Stimulated activated CD8-positive, alpha-beta memory T cell treated with anti-CD3 and anti-CD28 coated beads, Interleukin-15, amount 100 ng/mL, for 4 hours (primary cell): Measurements from ENCODE around the gene RIOX2.
"Not testable (repeated sequence)": the region's sequence is repeated elsewhere in the genome, so short reads cannot be mapped to it uniquely, and the experiment has no call there.

Source experiments
- DNase-seq, 2 donors: peaks; one replicate each; pipeline ENCODE4 v3.0.0-alpha.2; 2020; ENCODE audit warnings: low read depth in 2 of 2

Gene RIOX2

DNA sequence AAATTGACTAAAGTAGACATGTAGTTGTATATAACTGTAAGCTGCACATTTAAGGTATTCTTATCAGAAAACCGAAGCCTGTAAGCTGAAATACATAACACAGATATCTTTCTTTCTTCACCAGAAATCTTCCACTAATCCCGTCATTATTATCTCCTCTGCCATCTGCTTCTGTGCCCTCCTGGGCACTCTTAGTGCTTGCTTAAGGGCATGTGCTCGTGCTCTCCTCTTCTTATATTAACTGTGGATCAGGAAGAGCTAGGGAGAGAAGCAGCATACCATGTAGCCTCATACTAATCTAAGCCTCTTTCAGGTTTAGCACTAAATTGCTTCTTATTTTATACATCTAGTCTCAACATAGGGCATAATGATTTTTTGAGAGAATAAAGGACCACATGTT lies 60.8 kb downstream of the RIOX2 start:
- no peak for DNase-seq

- DNase-seq, result no peak
These were observed 61.3 kb downstream of the RIOX2 start for GRCh38 chr3:97910931-97911351.

- not testable (repeated sequence) for DNase-seq
These were observed 61.9 kb downstream of the RIOX2 start for GRCh38 chr3:97910236-97910831.

DNA sequence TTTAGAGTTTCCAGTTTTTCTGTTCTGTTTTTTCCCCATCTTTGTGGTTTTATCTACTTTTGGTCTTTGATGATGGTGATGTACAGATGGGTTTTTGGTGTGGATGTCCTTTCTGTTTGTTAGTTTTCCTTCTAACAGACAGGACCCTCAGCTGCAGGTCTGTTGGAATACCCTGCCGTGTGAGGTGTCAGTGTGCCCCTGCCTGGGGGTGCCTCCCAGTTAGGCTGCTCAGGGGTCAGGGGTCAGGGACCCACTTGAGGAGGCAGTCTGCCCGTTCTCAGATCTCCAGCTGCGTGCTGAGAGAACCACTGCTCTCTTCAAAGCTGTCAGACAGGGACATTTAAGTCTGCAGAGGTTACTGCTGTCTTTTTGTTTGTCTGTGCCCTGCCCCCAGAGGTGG lies 62.4 kb downstream of the RIOX2 start:
- not testable (repeated sequence) for DNase-seq

- no peak for DNase-seq
These were observed 70.7 kb downstream of the RIOX2 start for GRCh38 chr3:97901313-97902248.

DNA sequence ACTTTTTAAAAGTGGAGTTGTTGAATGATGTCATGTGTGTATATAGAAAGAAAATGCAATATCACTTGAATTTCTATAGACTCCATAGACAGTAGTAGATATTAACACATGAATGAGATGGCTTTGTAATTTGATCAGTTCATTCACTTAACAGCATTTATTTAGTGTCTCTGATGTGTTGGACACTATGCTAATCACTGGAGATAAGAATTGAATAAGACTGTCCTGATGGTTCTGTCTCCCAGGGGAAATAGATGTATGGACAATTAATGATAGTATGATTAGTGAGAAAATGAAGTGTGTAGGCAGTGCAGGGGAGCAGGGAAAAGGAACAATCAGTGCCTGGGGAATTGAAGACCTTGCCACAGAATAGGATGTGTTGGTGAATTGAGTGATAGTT lies 72.9 kb downstream of the RIOX2 start:
- no peak for DNase-seq

GRCh38 chr3:97896547-97896946 lies 75.7 kb downstream of the RIOX2 start:
- DNase-seq, result no peak

- DNase-seq, result no peak
These were observed 76.1 kb downstream of the RIOX2 start for GRCh38 chr3:97896129-97896528.

DNA sequence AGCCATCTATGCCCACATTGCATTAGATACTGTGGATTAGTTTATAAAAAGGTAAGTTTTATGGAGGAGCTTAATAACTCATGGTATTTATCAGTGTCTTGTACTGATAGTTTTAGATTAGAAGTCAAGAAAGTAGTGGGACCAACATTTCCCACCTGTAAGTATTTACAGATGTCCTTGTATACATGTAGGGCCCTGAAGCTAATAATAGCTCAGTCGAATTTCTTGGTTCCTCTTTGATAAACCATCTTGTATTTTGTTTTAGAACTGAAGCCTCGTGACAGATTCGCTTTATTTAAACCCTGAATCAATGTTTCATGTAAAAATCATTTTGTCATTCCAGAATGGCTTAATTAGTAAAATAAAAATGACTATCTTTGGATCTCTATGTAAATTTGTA lies 77.0 kb downstream of the RIOX2 start:
- DNase-seq, result no peak

DNA sequence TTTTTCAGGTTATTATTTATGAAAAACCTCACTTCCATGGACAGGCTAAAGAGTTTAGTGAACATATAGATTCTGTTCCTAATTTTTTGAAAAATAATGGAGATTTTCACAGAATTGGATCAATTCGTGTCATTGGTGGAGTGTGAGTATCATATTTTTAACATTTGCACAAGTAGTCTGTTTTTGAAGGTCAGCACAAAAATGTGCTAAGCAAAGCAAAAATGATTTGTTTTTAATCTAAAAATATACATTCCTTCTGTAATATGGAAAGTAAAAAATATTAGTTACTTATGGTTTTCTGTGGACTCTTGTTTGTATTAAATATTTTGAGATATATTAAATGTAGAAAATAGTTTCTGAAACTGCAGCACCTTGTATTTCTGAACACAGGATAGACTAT lies 79.4 kb downstream of the RIOX2 start:
- no peak for DNase-seq
